Measurements from ENCODE around the gene RIPPLY1. TPM values are rescaled to one million over a fixed set of nuclear protein-coding genes. Genes with fewer than 3 reads are reported as not detected.

RIPPLY1 gene
- total RNA-seq, 1 experiment from 2014 or later, result not detected

Other genes with a start within 250 kb of the RIPPLY1 start
- gene RNF128, start 176.6 kb downstream of the RIPPLY1 start, total RNA-seq (2014; rRNA removed; shearing (Covaris generic)), result 1.8 TPM in 2 replicates
- 1.7 and 4.8 TPM in 2 replicates for gene TBC1D8B, start 100.7 kb downstream of the RIPPLY1 start, total RNA-seq (2014; rRNA removed; shearing (Covaris generic))
- not detected in 2 replicates for gene CLDN2, start 17.1 kb upstream of the RIPPLY1 start, total RNA-seq (2014; rRNA removed; shearing (Covaris generic))
- 9.9 and 15.5 TPM in 2 replicates for gene MORC4, start 96.9 kb upstream of the RIPPLY1 start, total RNA-seq (2014; rRNA removed; shearing (Covaris generic))
- 11.2 and 14.5 TPM in 2 replicates for gene RBM41, start 215.5 kb upstream of the RIPPLY1 start, total RNA-seq (2014; rRNA removed; shearing (Covaris generic))